ENCODE results near the gene ABCC8. TPM values are rescaled to one million over a fixed set of nuclear protein-coding genes. Genes with fewer than 3 reads are reported as not detected.

Gene ABCC8
- total and polyA plus RNA-seq, 2 experiments from 2014 or later, result 2.2 TPM; not detected in 1

- TF ChIP-seq EZH2phosphoT487 (IDR thresholded peaks at IDR 0.05; ENCODE audit: low read depth, severe bottlenecking, unreplicated experiment), result no peak
- no peak for TF ChIP-seq EZH2 (IDR thresholded peaks at IDR 0.05; ENCODE audit: borderline replicate concordance)
- no peak for TF ChIP-seq CTCF (IDR thresholded peaks at IDR 0.05; ENCODE audit: poor library complexity)
- no peaks in the 10 kb centered on the region for H3K4me1 ChIP-seq (ENCODE audit: insufficient read depth)
- H2AFZ ChIP-seq, result no peak overlapping the region
- H3K9me3 ChIP-seq (ENCODE audit: low read depth), result no peaks in the 10 kb centered on the region
- no peaks in the 10 kb centered on the region for H4K20me1 ChIP-seq (ENCODE audit: insufficient read depth, poor library complexity, severe bottlenecking)
- H3K79me2 ChIP-seq, result no peaks in the 10 kb centered on the region
- H3K36me3 ChIP-seq (replicated peaks; ENCODE audit: insufficient read depth, low read depth), result no peaks in the 10 kb centered on the region
- H3K4me3 ChIP-seq, result no peak overlapping the region
- H3K4me2 ChIP-seq, result no peak overlapping the region
- peaks cover 20% of the 10 kb centered on the region for H3K27me3 ChIP-seq
- H3K27ac ChIP-seq, result no peak overlapping the region
- DNase-seq (ENCODE audit: low spot score), result no peak
- no peaks in the 10 kb centered on the region for H3K9me2 ChIP-seq (replicated peaks; ENCODE audit: insufficient read depth)
- WGBS (ENCODE audit: low lambda C conversion rate, missing lambda C conversion rate), result 88% methylated on average over 8 of the region's 8 CpGs
Measured at GRCh38 chr11:17414317-17414737, 62.3 kb downstream of the ABCC8 start.

- 81% methylated on average over 15 of the region's 15 CpGs for WGBS (ENCODE audit: low lambda C conversion rate, missing lambda C conversion rate)
- Histone ChIP-seq H2AFZ (no peak overlapping the region), H3K27ac (no peak overlapping the region), H3K9me2 (replicated peaks; ENCODE audit: insufficient read depth) (no peaks in the 10 kb centered on the region), H3K4me2 (no peak overlapping the region), H3K9me3 (ENCODE audit: low read depth) (no peaks in the 10 kb centered on the region), H3K79me2 (no peaks in the 10 kb centered on the region), H4K20me1 (ENCODE audit: insufficient read depth, poor library complexity, severe bottlenecking) (no peaks in the 10 kb centered on the region), H3K36me3 (replicated peaks; ENCODE audit: insufficient read depth, low read depth) (no peaks in the 10 kb centered on the region), H3K4me1 (ENCODE audit: insufficient read depth) (no peaks in the 10 kb centered on the region), H3K4me3 (no peak overlapping the region), H3K27me3 (peaks cover 13% of the 10 kb centered on the region)
- DNase-seq (ENCODE audit: low spot score), result no peak
- TF ChIP-seq EZH2 (IDR thresholded peaks at IDR 0.05; ENCODE audit: borderline replicate concordance) (no peak), CTCF (IDR thresholded peaks at IDR 0.05; ENCODE audit: poor library complexity) (no peak), EZH2phosphoT487 (IDR thresholded peaks at IDR 0.05; ENCODE audit: low read depth, severe bottlenecking, unreplicated experiment) (no peak)
Measured at GRCh38 chr11:17413414-17414316, 63.0 kb downstream of the ABCC8 start.

GRCh38 chr11:17412488-17413180 lies 64.0 kb downstream of the ABCC8 start:
- no peaks in the 10 kb centered on the region for H3K9me3 ChIP-seq (ENCODE audit: low read depth)
- no peaks in the 10 kb centered on the region for H3K79me2 ChIP-seq
- H3K27ac ChIP-seq, result no peak overlapping the region
- no peak for DNase-seq (ENCODE audit: low spot score)
- no peak overlapping the region for H3K4me3 ChIP-seq
- H3K9me2 ChIP-seq (replicated peaks; ENCODE audit: insufficient read depth), result no peaks in the 10 kb centered on the region
- WGBS (ENCODE audit: low lambda C conversion rate, missing lambda C conversion rate), result 71% methylated on average over 9 of the region's 9 CpGs
- no peaks in the 10 kb centered on the region for H3K4me1 ChIP-seq (ENCODE audit: insufficient read depth)
- TF ChIP-seq CTCF (IDR thresholded peaks at IDR 0.05; ENCODE audit: poor library complexity) (no peak), EZH2phosphoT487 (IDR thresholded peaks at IDR 0.05; ENCODE audit: low read depth, severe bottlenecking, unreplicated experiment) (no peak), EZH2 (IDR thresholded peaks at IDR 0.05; ENCODE audit: borderline replicate concordance) (no peak)
- H4K20me1 ChIP-seq (ENCODE audit: insufficient read depth, poor library complexity, severe bottlenecking), result no peaks in the 10 kb centered on the region
- no peaks in the 10 kb centered on the region for H3K36me3 ChIP-seq (replicated peaks; ENCODE audit: insufficient read depth, low read depth)
- peaks cover 8% of the 10 kb centered on the region for H3K27me3 ChIP-seq
- H2AFZ ChIP-seq, result no peak overlapping the region
- H3K4me2 ChIP-seq, result no peak overlapping the region

All from hepatocyte (in vitro differentiated cells).